K562 (cell line): ENCODE measurements around the gene MATR3. TPM values are rescaled to one million over a fixed set of nuclear protein-coding genes. Genes with fewer than 3 reads are reported as not detected.

Experiments used
- ATAC-seq: fragments of 200-7000 bp; cut with Tn5 transposase; 3 replicates; pipeline ENCODE4 v1.9.1; 2020; ENCODE audit warnings: moderate library complexity
- BruUV-seq: library from RNA; stranded (reverse); fragments of 400-500 nt; replicated peaks from 2 replicates; lab custom pipeline; 2021; lab: Mats Ljungman, UMichigan
- CTCF ChIA-PET: fragments of 300-600 bp; formaldehyde crosslinking; extraction: SDS; loops from one replicate; lab custom pipeline; 2021; ENCODE audit warnings: low intra/inter-chr PET ratio; lab: Yijun Ruan, JAX
- POLR2A ChIA-PET: fragments of 300-600, 350-650 bp; sonication (Branson Sonifier 250); formaldehyde crosslinking; extraction: SDS; loops from one replicate; lab custom pipeline; 2021; ENCODE audit warnings: antibody characterized with exemption, inconsistent platforms; lab: Yijun Ruan, JAX
- DNase-seq, 4 experiments: peaks; one replicate each; pipeline versions ENCODE4 v3.0.0 to v3.0.0-alpha.2; 2011 to 2018; ENCODE audit warnings: low spot score in 3 of 4, mixed read lengths in 3 of 4; ENCODE audit errors: extremely low read depth in 1 of 4
- FAIRE-seq: peaks from 2 replicates; lab custom pipeline; 2011; peaks lifted over from hg19 to GRCh38; lab: Jason Lieb, UNC
- H2AFZ ChIP-seq: 2 replicates; pipeline ENCODE4 v1.6.0; 2011; ENCODE audit warnings: low read depth, low read length, control low read depth, inconsistent platforms
- H3K27ac ChIP-seq: fragments of 200-600 bp; 3 replicates; pipeline ENCODE4 v1.8.0; 2011; ENCODE audit warnings: low read depth, mild to moderate bottlenecking, control low read depth, inconsistent platforms, low read length, moderate library complexity, mixed read lengths; ENCODE audit errors: extremely low read depth
- H3K27me3 ChIP-seq, 2 experiments: fragments of 300-600 bp in 1 of 2; 2 replicates in 1 of 2; 3 replicates in 1 of 2; pipeline versions ENCODE4 v1.6.0 to v1.8.0; 2011; ENCODE audit warnings: inconsistent platforms in 2 of 2, low read length in 2 of 2, mild to moderate bottlenecking in 1 of 2, mixed read lengths in 1 of 2, moderate library complexity in 1 of 2; ENCODE audit not compliant: control insufficient read depth in 2 of 2, insufficient read depth in 2 of 2
- H3K36me3 ChIP-seq: fragments of 300-600 bp; 3 replicates; pipeline ENCODE4 v1.8.0; 2011; ENCODE audit warnings: mild to moderate bottlenecking, low read length, inconsistent platforms; ENCODE audit not compliant: control insufficient read depth, insufficient read depth
- H3K4me1 ChIP-seq, 2 experiments: fragments of 200-600 bp in 1 of 2; replicated peaks in 1 of 2; 2 replicates in 1 of 2; 3 replicates in 1 of 2; pipeline versions ENCODE4 v1.5.1 to v1.8.0; 2011; ENCODE audit warnings: inconsistent platforms in 2 of 2, low read length in 2 of 2, mild to moderate bottlenecking in 1 of 2, mixed read lengths in 1 of 2, moderate library complexity in 1 of 2; ENCODE audit not compliant: control insufficient read depth in 2 of 2, insufficient read depth in 2 of 2
- H3K4me2 ChIP-seq: 2 replicates; pipeline ENCODE4 v1.6.1; 2011; ENCODE audit warnings: low read length, control low read depth, inconsistent platforms, mixed read lengths; ENCODE audit not compliant: insufficient read depth
- H3K4me3 ChIP-seq: fragments of 200-600 bp; sonication (generic), shearing (Covaris generic); 2 replicates; pipeline ENCODE4 v1.5.1; 2016; ENCODE audit warnings: control low read depth, inconsistent platforms
- H3K79me2 ChIP-seq: fragments of 200-600 bp; 3 replicates; pipeline ENCODE4 v1.8.0; 2011; ENCODE audit warnings: low read length, inconsistent platforms; ENCODE audit not compliant: control insufficient read depth, insufficient read depth
- H3K9ac ChIP-seq, 2 experiments: 2 replicates each; pipeline versions ENCODE4 v1.6.0 to v1.6.1; 2011; ENCODE audit warnings: low read depth in 2 of 2, low read length in 2 of 2, control low read depth in 1 of 2, inconsistent platforms in 1 of 2, mild to moderate bottlenecking in 1 of 2, mixed read lengths in 1 of 2; ENCODE audit not compliant: insufficient read depth in 1 of 2
- H3K9me1 ChIP-seq: one replicate; pipeline ENCODE4 v1.6.0; 2011; ENCODE audit warnings: inconsistent platforms, mild to moderate bottlenecking, low read length, moderate library complexity; ENCODE audit not compliant: control insufficient read depth, insufficient read depth
- H3K9me3 ChIP-seq: replicated peaks from 2 replicates; pipeline ENCODE4 v1.5.1; 2011; ENCODE audit warnings: low read depth, low read length, inconsistent platforms; ENCODE audit not compliant: control insufficient read depth, insufficient read depth
- H4K20me1 ChIP-seq: replicated peaks from 2 replicates; pipeline ENCODE4 v1.6.1; 2011; ENCODE audit warnings: low read length, inconsistent platforms, mixed read lengths; ENCODE audit not compliant: control insufficient read depth, insufficient read depth
- DPF2 ChIP-seq: fragments of 450-650 bp; IDR thresholded peaks from 2 replicates; pipeline ENCODE4 v1.6.1; 2016
- EHMT2 ChIP-seq: fragments of 450-650 bp; IDR thresholded peaks from 2 replicates; pipeline ENCODE4 v1.6.1; 2018; ENCODE audit warnings: antibody characterized with exemption
- HDAC2 ChIP-seq: fragments of 450-650 bp; IDR thresholded peaks from 2 replicates; pipeline ENCODE4 v1.6.1; 2016; ENCODE audit warnings: mild to moderate bottlenecking
- POLR2AphosphoS5 ChIP-seq: IDR thresholded peaks from 2 replicates; pipeline ENCODE4 v1.6.1; 2011; ENCODE audit warnings: mild to moderate bottlenecking, low read depth, low read length, moderate library complexity; ENCODE audit not compliant: control insufficient read depth, insufficient read depth
- RBM14 ChIP-seq: fragments of 200-400 bp; formaldehyde crosslinking; IDR thresholded peaks from 2 replicates; pipeline ENCODE4 v1.6.1; 2018; ENCODE audit warnings: low read depth, mild to moderate bottlenecking, low read length, moderate library complexity, borderline replicate concordance; ENCODE audit not compliant: insufficient read depth
- RNF2 ChIP-seq: sonication (generic); IDR thresholded peaks from 2 replicates; pipeline ENCODE4 v1.6.1; 2016
- SNRNP70 ChIP-seq: fragments of 200-400 bp; formaldehyde crosslinking; optimal IDR thresholded peaks from 2 replicates; pipeline ENCODE3; 2017; ENCODE audit warnings: low read depth, low read length
- YY1 ChIP-seq, 3 experiments: IDR thresholded peaks; 2 replicates each; pipeline ENCODE4 v1.6.1; 2011; ENCODE audit warnings: low read length in 2 of 3, mild to moderate bottlenecking in 2 of 3, moderate library complexity in 2 of 3, borderline replicate concordance in 1 of 3, control low read depth in 1 of 3, low read depth in 1 of 3; ENCODE audit not compliant: insufficient read depth in 3 of 3, insufficient replicate concordance in 2 of 3, control insufficient read depth in 1 of 3, insufficient read length in 1 of 3; ENCODE audit errors: extremely low read depth in 1 of 3
- ZNF124 ChIP-seq: sonication (generic); formaldehyde crosslinking; IDR thresholded peaks from 2 replicates; pipeline ENCODE4 v1.8.1; 2022; ENCODE audit warnings: missing genetic modification reagents
- ZNF431 ChIP-seq: sonication (generic); formaldehyde crosslinking; IDR thresholded peaks from 2 replicates; pipeline ENCODE4 v1.8.0; 2022; ENCODE audit warnings: mild to moderate bottlenecking, missing genetic modification reagents
- ZNF589 ChIP-seq: fragments of 200-800 bp; sonication (Bioruptor generic); IDR thresholded peaks from 2 replicates; pipeline ENCODE4 v1.6.1; 2016; ENCODE audit warnings: low read depth, missing genetic modification characterization, missing compliant biosample characterization
- WGBS: fragments of 100-300 bp; shearing (Covaris generic); methylation state at CpG from one replicate; pipeline ENCODE4 v1.1.6; 2016; ENCODE audit warnings: low coverage, mixed read lengths; ENCODE audit not compliant: insufficient coverage; ENCODE audit errors: missing lambda C conversion rate; 5-methylcytosine and 5-hydroxymethylcytosine counted together
- in situ Hi-C: fragments of 300-500 bp; cut with MboI; formaldehyde crosslinking; loops from 4 replicates; pipeline ENCODE4 v1.15.0; 2018; ENCODE audit warnings: inconsistent platforms, mixed read lengths
- intact Hi-C: fragments of 100-400 bp; cut with micrococcal nuclease; formaldehyde crosslinking; loops from 2 replicates; pipeline ENCODE4 v1.14.2; 2022
- polyA plus RNA-seq, 8 experiments: library from polyadenylated mRNA; depleted of rRNA in 4 of 8; stranded (reverse) in 5 of 8; unstranded in 3 of 8; fragments of >200 nt; fragmentation: Nextera tagmentation in 2 of 8; fragmentation: Illumina TruSeq in 1 of 8; extraction: Ambion mirVana in 2 of 8; extraction: Trizol in 1 of 8; gene quantifications; 2 replicates each; pipeline versions ENCODE4 v1.2.1 to v1.2.3, GENCODE V29; 2011 to 2014; ENCODE audit warnings: inconsistent platforms in 1 of 8, missing spikeins in 1 of 8
- total RNA-seq, 7 experiments: library from RNA; depleted of rRNA in 6 of 7; stranded (reverse); fragments of >200 nt in 6 of 7; fragmentation: Illumina TruSeq in 2 of 7; extraction: Trizol in 2 of 7; gene quantifications; 2 replicates each; pipeline versions ENCODE4 v1.2.1 to v1.2.3, GENCODE V29; 2011 to 2021; ENCODE audit warnings: low replicate concordance in 1 of 7
- TF ChIP-seq, protein P1 (sequence below): IDR thresholded peaks from 2 replicates; pipeline ENCODE4 v1.6.1; 2014; ENCODE audit warnings: antibody characterized with exemption
- TF ChIP-seq, protein P2 (sequence below): sonication (generic); formaldehyde crosslinking; IDR thresholded peaks from 2 replicates; pipeline ENCODE4 v1.8.0; 2022; ENCODE audit warnings: mild to moderate bottlenecking, missing genetic modification reagents
- TF ChIP-seq, protein P3 (sequence below), 2 experiments: IDR thresholded peaks; 2 replicates each; pipeline ENCODE4 v1.6.1; 2012; ENCODE audit warnings: improper control_type of control experiment in 2 of 2, low read depth in 2 of 2, low read length in 2 of 2, borderline replicate concordance in 1 of 2
- TF ChIP-seq, protein P4 (sequence below): IDR thresholded peaks from 3 replicates; pipeline ENCODE4 v1.6.1; 2011; ENCODE audit warnings: borderline replicate concordance, mild to moderate bottlenecking, moderate library complexity; ENCODE audit not compliant: insufficient read length; ENCODE audit errors: extremely low read depth

Gene MATR3
- total and polyA plus RNA-seq, 9 of the 15 experiments (the other 6 are each of a cell fraction or from before 2014, with no cell fraction given), result 150 to 425 (median 263) TPM

DNA sequence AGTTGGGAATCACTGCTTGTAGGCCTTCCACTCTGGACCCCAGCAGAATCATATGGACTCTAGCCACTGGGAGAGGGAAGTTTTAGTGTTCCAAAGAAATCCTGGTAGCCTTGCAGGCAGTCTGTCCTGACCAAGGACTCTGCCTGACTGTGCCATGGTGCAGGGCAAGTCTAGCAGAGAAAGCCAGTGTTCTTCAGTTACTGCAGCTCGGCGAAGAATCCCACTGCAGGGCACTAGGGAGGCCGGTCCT, 20.3 kb upstream of the MATR3 start:
- in situ Hi-C loops, result no loop called here
- no peaks in the 10 kb centered on the region for H3K9me3 ChIP-seq
- FAIRE-seq, result no peak
- WGBS, result 0% methylated on average over 3 of the region's 3 CpGs
- peaks cover 58% of the 10 kb centered on the region for H3K79me2 ChIP-seq
- peaks cover 12 to 56% of the 10 kb centered on the region in 2 experiments for H3K4me1 ChIP-seq
- H3K27ac ChIP-seq, result peak overlapping the region; percentile 92
- intact Hi-C loops, result loop anchor here (5.0 kb wide), 1 partner anchor 69 kb away; the partner anchor contains the start of gene PAIP2
- CTCF ChIA-PET, result no interaction called here
- peak overlapping the region; percentile 95 for H2AFZ ChIP-seq
- peak overlapping the region; percentile 89 to 97 for H3K9ac ChIP-seq
- peak overlapping the region; percentile 72 for H3K4me3 ChIP-seq
- H3K27me3 ChIP-seq, result no peaks in the 10 kb centered on the region
- DNase-seq, result no peak
- H4K20me1 ChIP-seq, result no peaks in the 10 kb centered on the region
- H3K36me3 ChIP-seq, result peaks cover 31% of the 10 kb centered on the region
- POLR2A ChIA-PET, result interaction anchor here (0.5 to 2.4 kb wide), 8 partner anchors 8 to 510 kb away, joined by 3 to 18 read pairs (median 3); partner anchors contain the start of gene MATR3
- no peaks in the 10 kb centered on the region for H3K9me1 ChIP-seq
- no TSS peak for BruUV-seq
- peak overlapping the region; percentile 93 for H3K4me2 ChIP-seq
- peak; percentile 60; the same call in 2 of the 3 replicates for ATAC-seq
- TF ChIP-seq HDAC2 (no peak), YY1 (IDR thresholded peaks at IDR 0.05; ENCODE audit: borderline replicate concordance in 1 of 3, control insufficient read depth in 1 of 3, extremely low read depth in 1 of 3, insufficient read depth in 3 of 3, insufficient read length in 1 of 3, insufficient replicate concordance in 2 of 3, low read depth in 1 of 3, low read length in 2 of 3) (no peak), POLR2AphosphoS5 (no peak), EHMT2 (no peak), ZNF124 (CRISPR knock-in tag) (no peak), DPF2 (no peak), ZNF589 (peak; percentile 14; the same call in 1 of the 2 replicates), ZNF431 (0 out of 2 replicates have a peak, but pooled peaks have one; percentile 24), RBM14 (no peak), RNF2 (no peak), SNRNP70 (no peak)
- TF ChIP-seq, protein P1, sequence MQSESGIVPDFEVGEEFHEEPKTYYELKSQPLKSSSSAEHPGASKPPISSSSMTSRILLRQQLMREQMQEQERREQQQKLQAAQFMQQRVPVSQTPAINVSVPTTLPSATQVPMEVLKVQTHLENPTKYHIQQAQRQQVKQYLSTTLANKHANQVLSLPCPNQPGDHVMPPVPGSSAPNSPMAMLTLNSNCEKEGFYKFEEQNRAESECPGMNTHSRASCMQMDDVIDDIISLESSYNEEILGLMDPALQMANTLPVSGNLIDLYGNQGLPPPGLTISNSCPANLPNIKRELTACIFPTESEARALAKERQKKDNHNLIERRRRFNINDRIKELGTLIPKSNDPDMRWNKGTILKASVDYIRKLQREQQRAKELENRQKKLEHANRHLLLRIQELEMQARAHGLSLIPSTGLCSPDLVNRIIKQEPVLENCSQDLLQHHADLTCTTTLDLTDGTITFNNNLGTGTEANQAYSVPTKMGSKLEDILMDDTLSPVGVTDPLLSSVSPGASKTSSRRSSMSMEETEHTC, result no peak
- TF ChIP-seq, protein P2, sequence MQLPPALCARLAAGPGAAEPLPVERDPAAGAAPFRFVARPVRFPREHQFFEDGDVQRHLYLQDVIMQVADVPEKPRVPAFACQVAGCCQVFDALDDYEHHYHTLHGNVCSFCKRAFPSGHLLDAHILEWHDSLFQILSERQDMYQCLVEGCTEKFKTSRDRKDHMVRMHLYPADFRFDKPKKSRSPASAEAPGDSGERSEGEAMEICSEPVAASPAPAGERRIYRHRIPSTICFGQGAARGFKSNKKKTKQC (CRISPR knock-in tag), result peak; percentile 51; the same call in 1 of the 2 replicates
- TF ChIP-seq, protein P3, sequence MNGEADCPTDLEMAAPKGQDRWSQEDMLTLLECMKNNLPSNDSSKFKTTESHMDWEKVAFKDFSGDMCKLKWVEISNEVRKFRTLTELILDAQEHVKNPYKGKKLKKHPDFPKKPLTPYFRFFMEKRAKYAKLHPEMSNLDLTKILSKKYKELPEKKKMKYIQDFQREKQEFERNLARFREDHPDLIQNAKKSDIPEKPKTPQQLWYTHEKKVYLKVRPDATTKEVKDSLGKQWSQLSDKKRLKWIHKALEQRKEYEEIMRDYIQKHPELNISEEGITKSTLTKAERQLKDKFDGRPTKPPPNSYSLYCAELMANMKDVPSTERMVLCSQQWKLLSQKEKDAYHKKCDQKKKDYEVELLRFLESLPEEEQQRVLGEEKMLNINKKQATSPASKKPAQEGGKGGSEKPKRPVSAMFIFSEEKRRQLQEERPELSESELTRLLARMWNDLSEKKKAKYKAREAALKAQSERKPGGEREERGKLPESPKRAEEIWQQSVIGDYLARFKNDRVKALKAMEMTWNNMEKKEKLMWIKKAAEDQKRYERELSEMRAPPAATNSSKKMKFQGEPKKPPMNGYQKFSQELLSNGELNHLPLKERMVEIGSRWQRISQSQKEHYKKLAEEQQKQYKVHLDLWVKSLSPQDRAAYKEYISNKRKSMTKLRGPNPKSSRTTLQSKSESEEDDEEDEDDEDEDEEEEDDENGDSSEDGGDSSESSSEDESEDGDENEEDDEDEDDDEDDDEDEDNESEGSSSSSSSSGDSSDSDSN (IDR thresholded peaks at IDR 0.05; ENCODE audit: borderline replicate concordance in 1 of 2, low read depth in 2 of 2, low read length in 2 of 2), result no peak
- TF ChIP-seq, protein P4, sequence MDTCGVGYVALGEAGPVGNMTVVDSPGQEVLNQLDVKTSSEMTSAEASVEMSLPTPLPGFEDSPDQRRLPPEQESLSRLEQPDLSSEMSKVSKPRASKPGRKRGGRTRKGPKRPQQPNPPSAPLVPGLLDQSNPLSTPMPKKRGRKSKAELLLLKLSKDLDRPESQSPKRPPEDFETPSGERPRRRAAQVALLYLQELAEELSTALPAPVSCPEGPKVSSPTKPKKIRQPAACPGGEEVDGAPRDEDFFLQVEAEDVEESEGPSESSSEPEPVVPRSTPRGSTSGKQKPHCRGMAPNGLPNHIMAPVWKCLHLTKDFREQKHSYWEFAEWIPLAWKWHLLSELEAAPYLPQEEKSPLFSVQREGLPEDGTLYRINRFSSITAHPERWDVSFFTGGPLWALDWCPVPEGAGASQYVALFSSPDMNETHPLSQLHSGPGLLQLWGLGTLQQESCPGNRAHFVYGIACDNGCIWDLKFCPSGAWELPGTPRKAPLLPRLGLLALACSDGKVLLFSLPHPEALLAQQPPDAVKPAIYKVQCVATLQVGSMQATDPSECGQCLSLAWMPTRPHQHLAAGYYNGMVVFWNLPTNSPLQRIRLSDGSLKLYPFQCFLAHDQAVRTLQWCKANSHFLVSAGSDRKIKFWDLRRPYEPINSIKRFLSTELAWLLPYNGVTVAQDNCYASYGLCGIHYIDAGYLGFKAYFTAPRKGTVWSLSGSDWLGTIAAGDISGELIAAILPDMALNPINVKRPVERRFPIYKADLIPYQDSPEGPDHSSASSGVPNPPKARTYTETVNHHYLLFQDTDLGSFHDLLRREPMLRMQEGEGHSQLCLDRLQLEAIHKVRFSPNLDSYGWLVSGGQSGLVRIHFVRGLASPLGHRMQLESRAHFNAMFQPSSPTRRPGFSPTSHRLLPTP, result no peak
